Rectal smooth muscle tissue (tissue), 1 donor: ENCODE data around the gene FAM153A.
"Not testable (repeated sequence)": the region's sequence is repeated elsewhere in the genome, so short reads cannot be mapped to it uniquely, and the experiment has no call there.

Source experiments
- H3K27ac ChIP-seq: one replicate; pipeline ENCODE4 v1.7.0; 2013; ENCODE audit warnings: low read depth, low read length, inconsistent platforms
- H3K27me3 ChIP-seq: one replicate; pipeline ENCODE4 v1.7.0; 2013; ENCODE audit warnings: low read length; ENCODE audit not compliant: control insufficient read depth, insufficient read depth
- H3K36me3 ChIP-seq: one replicate; pipeline ENCODE4 v1.7.0; 2013; ENCODE audit warnings: low read length; ENCODE audit not compliant: control insufficient read depth, insufficient read depth
- H3K4me1 ChIP-seq: one replicate; pipeline ENCODE4 v1.7.0; 2013; ENCODE audit warnings: low read length; ENCODE audit not compliant: control insufficient read depth, insufficient read depth
- H3K4me3 ChIP-seq: one replicate; pipeline ENCODE4 v1.7.0; 2013; ENCODE audit warnings: low read length
- H3K9ac ChIP-seq: one replicate; pipeline ENCODE4 v1.7.0; 2013; ENCODE audit warnings: low read length

FAM153A gene

GRCh38 chr5:177715423-177715822, 67.3 kb downstream of the FAM153A start:
- H3K9ac ChIP-seq, H3K27me3 ChIP-seq, H3K27ac ChIP-seq: not testable (repeated sequence)

GRCh38 chr5:177696100-177696499, 86.6 kb downstream of the FAM153A start:
- not testable (repeated sequence) for H3K4me3 ChIP-seq, H3K9ac ChIP-seq, H3K27ac ChIP-seq

More at GRCh38 chr5:177715423-177715822, 67.3 kb downstream of the FAM153A start:
- H3K4me1 ChIP-seq, H3K36me3 ChIP-seq, H3K4me3 ChIP-seq: not testable (repeated sequence)

GRCh38 chr5:177695356-177695930, 87.3 kb downstream of the FAM153A start:
- H3K9ac ChIP-seq, H3K4me3 ChIP-seq, H3K4me1 ChIP-seq, H3K27ac ChIP-seq, H3K36me3 ChIP-seq, H3K27me3 ChIP-seq: not testable (repeated sequence)

More at GRCh38 chr5:177696100-177696499, 86.6 kb downstream of the FAM153A start:
- not testable (repeated sequence) for H3K36me3 ChIP-seq, H3K27me3 ChIP-seq, H3K4me1 ChIP-seq

GRCh38 chr5:177694518-177694835, 88.2 kb downstream of the FAM153A start:
- H3K4me3 ChIP-seq, H3K27ac ChIP-seq, H3K9ac ChIP-seq: not testable (repeated sequence)

GRCh38 chr5:177693671-177694517, 88.8 kb downstream of the FAM153A start:
- not testable (repeated sequence) for H3K4me3 ChIP-seq, H3K9ac ChIP-seq, H3K27me3 ChIP-seq, H3K4me1 ChIP-seq, H3K27ac ChIP-seq, H3K36me3 ChIP-seq

More at GRCh38 chr5:177694518-177694835, 88.2 kb downstream of the FAM153A start:
- not testable (repeated sequence) for H3K27me3 ChIP-seq, H3K4me1 ChIP-seq, H3K36me3 ChIP-seq

GRCh38 chr5:177692969-177693368, 89.7 kb downstream of the FAM153A start:
- not testable (repeated sequence) for H3K36me3 ChIP-seq, H3K4me3 ChIP-seq, H3K27ac ChIP-seq, H3K9ac ChIP-seq, H3K4me1 ChIP-seq, H3K27me3 ChIP-seq

- H3K27ac ChIP-seq, H3K27me3 ChIP-seq, H3K4me3 ChIP-seq, H3K9ac ChIP-seq, H3K4me1 ChIP-seq, H3K36me3 ChIP-seq: not testable (repeated sequence)
Measured at GRCh38 chr5:177692507-177692906, 90.2 kb downstream of the FAM153A start.

GRCh38 chr5:177689011-177689610, 93.6 kb downstream of the FAM153A start:
- H3K36me3 ChIP-seq, H3K9ac ChIP-seq, H3K4me1 ChIP-seq, H3K4me3 ChIP-seq, H3K27ac ChIP-seq, H3K27me3 ChIP-seq: not testable (repeated sequence)

GRCh38 chr5:177688091-177688490, 94.6 kb downstream of the FAM153A start:
- not testable (repeated sequence) for H3K27ac ChIP-seq, H3K27me3 ChIP-seq, H3K4me3 ChIP-seq, H3K9ac ChIP-seq, H3K4me1 ChIP-seq, H3K36me3 ChIP-seq

- H3K36me3 ChIP-seq, H3K9ac ChIP-seq, H3K27me3 ChIP-seq, H3K4me3 ChIP-seq, H3K4me1 ChIP-seq, H3K27ac ChIP-seq: not testable (repeated sequence)
Measured at GRCh38 chr5:177681920-177682319, 100.8 kb downstream of the FAM153A start.
